Fibroblast of villous mesenchyme (primary cell): ENCODE data around the gene SMIM45.

ENCODE experiments used
- DNase-seq: peaks from one replicate; pipeline ENCODE4 v3.0.0-alpha.2; 2010; ENCODE audit warnings: low read depth
- H3K4me3 ChIP-seq: 2 replicates; pipeline ENCODE4 v1.5.1; 2011; ENCODE audit warnings: low read depth, mild to moderate bottlenecking, low read length
- CTCF ChIP-seq: IDR thresholded peaks from 2 replicates; pipeline ENCODE4 v1.5.1; 2012; ENCODE audit warnings: low read depth, mild to moderate bottlenecking, low read length; ENCODE audit not compliant: insufficient read depth

The SMIM45 gene

GRCh38 chr22:41966225-41966606, 14.3 kb downstream of the SMIM45 start:
- no peak for TF ChIP-seq CTCF
- H3K4me3 ChIP-seq: no peak overlapping the region
- no peak for DNase-seq

- TF ChIP-seq CTCF: peak; percentile 60
- H3K4me3 ChIP-seq: no peak overlapping the region
- peak; percentile 86 for DNase-seq
These were observed 14.8 kb downstream of the SMIM45 start for GRCh38 chr22:41966607-41967240.

- DNase-seq: no peak
- TF ChIP-seq CTCF: no peak
- no peak overlapping the region for H3K4me3 ChIP-seq
These were observed 16.7 kb downstream of the SMIM45 start for GRCh38 chr22:41968601-41969000.

GRCh38 chr22:41969110-41969646, 17.2 kb downstream of the SMIM45 start, which contains the start of gene SEPTIN3:
TSS of gene SEPTIN3 (plus strand) at chr22:41969443. CDS start at chr22:41971493, 2,050 bp downstream.
- no peak for DNase-seq
- TF ChIP-seq CTCF: no peak
- H3K4me3 ChIP-seq: no peak within 1 kb of the TSS

- no peak for TF ChIP-seq CTCF
- no peak for DNase-seq
These were observed 18.7 kb downstream of the SMIM45 start for GRCh38 chr22:41970601-41971000.

GRCh38 chr22:41971431-41971830, 19.5 kb downstream of the SMIM45 start:
- no peak for DNase-seq
- H3K4me3 ChIP-seq: no peak overlapping the region
- TF ChIP-seq CTCF: no peak

More at GRCh38 chr22:41970601-41971000, 18.7 kb downstream of the SMIM45 start:
- no peak overlapping the region for H3K4me3 ChIP-seq
